ENCODE data around the gene PPP2R1A. TPM values are rescaled to one million over a fixed set of nuclear protein-coding genes. Genes with fewer than 3 reads are reported as not detected.

Gene PPP2R1A
- total RNA-seq, 4 donors from 2014 or later: 141 to 162 (median 156) TPM

DNA sequence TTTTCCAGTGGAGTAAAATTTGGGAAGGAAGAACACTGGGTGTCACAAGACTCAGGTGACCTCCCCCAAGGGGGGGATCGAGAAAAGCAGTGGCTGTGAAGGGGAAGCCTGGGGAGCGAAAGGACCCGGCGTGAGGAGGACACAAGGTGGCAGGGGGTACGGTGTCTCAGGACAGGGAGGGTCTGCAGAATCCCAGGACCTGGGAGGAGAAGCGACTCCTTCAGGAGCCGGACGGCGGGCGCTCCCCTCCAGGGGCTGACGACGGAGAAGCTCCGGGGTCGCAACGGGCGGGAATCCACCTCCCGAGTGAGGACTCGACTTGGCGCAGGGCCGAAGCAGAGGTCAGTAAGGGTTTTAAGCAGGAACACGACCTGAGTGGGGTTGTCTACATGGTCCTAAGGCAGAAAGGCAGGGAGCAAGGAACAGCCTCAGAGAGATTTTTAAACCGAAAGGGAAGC lies 19.0 kb upstream of the PPP2R1A start:
- no peak for DNase-seq (ENCODE audit: low spot score)
- TF ChIP-seq, protein P1, sequence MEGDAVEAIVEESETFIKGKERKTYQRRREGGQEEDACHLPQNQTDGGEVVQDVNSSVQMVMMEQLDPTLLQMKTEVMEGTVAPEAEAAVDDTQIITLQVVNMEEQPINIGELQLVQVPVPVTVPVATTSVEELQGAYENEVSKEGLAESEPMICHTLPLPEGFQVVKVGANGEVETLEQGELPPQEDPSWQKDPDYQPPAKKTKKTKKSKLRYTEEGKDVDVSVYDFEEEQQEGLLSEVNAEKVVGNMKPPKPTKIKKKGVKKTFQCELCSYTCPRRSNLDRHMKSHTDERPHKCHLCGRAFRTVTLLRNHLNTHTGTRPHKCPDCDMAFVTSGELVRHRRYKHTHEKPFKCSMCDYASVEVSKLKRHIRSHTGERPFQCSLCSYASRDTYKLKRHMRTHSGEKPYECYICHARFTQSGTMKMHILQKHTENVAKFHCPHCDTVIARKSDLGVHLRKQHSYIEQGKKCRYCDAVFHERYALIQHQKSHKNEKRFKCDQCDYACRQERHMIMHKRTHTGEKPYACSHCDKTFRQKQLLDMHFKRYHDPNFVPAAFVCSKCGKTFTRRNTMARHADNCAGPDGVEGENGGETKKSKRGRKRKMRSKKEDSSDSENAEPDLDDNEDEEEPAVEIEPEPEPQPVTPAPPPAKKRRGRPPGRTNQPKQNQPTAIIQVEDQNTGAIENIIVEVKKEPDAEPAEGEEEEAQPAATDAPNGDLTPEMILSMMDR (IDR thresholded peaks at IDR 0.05): no peak
- ATAC-seq (ENCODE audit: low FRiP score): peak; percentile 55

DNA sequence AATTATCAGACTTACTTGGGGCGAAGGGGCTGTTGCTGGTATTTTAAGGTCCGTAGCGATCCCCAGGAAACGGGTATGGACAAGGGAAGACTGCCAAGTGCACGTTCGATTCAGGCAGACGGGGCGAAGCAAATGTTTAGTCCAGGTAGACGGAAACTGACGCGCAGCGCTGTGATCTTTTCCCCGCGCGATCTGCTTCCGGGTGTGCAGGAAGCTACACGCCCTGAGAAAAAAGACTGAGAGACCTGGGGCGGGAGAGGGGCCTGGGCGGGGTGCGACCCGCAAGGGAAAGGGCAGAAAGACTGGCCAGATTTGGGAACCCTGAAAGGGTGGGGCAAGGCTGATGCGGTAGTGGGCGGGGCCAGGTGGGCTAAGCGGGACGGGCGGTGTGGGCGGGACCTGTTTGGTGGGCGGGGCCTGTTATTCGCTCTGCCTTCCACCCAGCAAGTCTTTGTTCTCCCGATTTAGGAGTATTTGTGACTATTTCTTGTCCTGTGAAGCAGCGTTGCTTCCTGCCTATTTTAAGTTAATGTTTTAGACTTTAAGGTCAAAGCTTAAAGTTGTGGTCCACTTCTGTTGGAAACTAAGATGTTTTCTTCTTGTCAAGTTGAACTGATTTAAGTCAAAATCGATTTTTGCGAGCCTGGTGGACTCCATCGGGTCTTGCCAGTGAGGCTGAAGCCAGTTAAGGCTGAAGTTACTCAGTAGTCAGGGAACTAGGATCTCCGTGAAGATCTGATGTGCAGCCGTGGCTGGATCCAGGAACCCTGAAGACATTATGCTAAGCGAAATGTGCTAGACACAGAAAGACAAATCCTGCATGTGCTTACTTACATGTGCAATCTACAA lies 18.3 kb upstream of the PPP2R1A start, which contains the start of gene ZNF836:
Gene ZNF836, minus strand, starts transcription at position 301 of the 849 bp plus-strand sequence. CDS start 3,549 bp downstream, outside the sequence.
- TF ChIP-seq, protein P1 (IDR thresholded peaks at IDR 0.05): no peak
- DNase-seq (ENCODE audit: low spot score): peak; percentile 80
- peak; percentile 95 for ATAC-seq (ENCODE audit: low FRiP score)

DNA sequence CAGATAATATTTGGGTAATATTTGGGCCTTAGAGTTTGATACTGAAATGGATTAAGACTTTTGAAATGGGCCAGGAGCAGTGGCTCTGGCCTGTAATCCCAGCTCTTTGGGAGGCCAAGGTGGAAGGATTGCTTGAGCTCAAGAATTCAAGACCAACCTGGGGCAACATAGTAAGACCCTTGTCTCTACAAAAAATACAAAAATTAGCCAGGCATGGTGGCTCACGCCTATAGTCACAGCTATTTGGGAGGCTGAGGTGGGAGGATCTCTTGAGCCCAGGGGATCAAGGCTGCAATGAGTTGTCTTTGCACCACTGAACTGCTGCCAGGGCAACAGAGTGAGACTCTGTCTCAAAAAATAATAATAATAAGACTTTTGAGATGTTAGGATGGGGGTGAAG lies 17.5 kb upstream of the PPP2R1A start:
- TF ChIP-seq, protein P1 (IDR thresholded peaks at IDR 0.05): no peak
- ATAC-seq (ENCODE audit: low FRiP score) (no peak), DNase-seq (ENCODE audit: low spot score) (no peak)

DNA sequence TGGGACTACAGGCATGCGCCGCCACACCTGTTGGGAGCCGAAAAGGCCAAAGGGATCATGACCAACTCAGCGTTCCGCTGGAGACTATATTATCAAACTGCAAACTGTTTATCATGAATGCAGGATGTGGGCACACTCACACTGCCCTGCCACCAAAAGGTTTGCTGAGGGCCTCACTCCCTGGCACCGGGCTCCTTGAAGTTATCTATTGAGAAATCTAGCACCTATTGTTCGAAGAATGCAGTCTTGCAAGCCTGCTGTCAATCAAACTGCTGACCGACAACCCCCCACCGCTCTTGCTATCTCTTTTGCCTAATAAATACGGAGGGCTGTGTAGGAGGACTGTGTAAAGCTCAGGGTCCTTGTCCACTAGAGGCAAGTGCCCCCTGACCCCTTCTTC lies 13.3 kb upstream of the PPP2R1A start:
- DNase-seq (ENCODE audit: low spot score): no peak
- no peak for ATAC-seq (ENCODE audit: low FRiP score)
- TF ChIP-seq, protein P1 (IDR thresholded peaks at IDR 0.05): no peak

DNA sequence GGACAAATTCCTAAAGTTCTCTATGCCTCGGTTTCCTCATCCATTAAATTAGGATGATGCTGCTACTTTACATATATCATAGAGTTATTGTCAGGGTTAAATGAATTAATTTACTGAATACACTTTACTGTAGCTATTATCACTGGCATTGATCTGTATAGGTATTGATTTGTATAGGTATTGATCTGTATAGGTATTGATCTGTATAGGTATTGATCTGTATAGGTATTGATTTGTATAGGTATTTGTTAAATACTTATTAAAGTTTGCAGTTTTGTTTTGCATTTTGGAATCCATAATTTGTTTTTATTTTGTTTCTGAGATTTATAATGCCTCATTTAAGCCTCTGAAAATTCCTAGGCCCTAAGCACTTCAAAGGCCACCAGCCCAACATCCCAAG lies 2.4 kb upstream of the PPP2R1A start:
- TF ChIP-seq, protein P1 (IDR thresholded peaks at IDR 0.05): no peak
- no peak for DNase-seq (ENCODE audit: low spot score)
- ATAC-seq (ENCODE audit: low FRiP score): no peak

DNA sequence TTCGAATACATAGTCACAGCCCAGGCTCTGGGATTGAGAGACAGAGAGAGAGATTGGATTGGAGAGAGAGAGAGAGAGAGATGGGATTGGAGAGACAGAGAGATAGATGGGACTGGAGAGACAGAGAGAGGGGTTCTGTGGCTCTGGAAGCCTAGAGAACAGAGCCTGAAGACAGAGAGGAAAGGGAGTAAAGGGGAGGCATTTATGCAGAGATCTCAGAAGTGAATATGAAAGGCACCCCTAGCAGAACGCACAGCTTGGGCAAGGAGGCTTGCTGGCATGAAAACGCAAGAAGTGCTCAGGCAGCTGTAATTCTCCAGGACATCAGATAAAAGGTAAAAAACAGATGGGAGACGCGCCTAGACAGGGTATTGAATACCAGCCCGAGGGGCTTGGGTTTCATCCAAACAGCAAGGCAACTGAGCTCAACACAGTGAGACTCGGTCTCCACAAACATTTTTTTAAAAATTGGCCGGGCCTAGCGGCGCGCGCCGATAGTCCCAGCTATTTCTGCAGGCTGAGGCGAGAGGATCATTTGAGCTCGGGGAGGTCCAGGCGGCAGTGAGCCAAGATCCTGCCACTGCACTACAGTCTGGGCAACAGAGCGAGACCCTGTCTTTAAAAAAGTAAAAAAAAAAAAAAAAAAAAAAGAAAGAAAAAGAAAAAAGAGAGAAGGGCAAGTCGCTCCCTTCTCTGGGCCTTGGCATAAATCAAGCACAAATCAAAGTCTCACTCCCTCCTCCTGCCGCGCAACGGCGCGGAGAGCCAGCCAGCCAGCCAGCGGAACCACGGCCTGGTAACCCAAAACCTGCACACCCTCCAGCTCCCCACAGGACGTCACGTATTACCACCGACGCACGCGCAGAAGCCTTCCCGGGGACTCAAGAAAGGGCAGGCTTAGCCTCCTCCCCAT lies 774 bp upstream of the PPP2R1A start:
- peak; percentile 3 for ATAC-seq (ENCODE audit: low FRiP score)
- DNase-seq (ENCODE audit: low spot score): peak; percentile 38

More for the DNA sequence above, 774 bp upstream of the PPP2R1A start:
- TF ChIP-seq, protein P1 (IDR thresholded peaks at IDR 0.05): no peak
